HEK293 (cell line): Measurements from ENCODE around the gene ITGB4.

ENCODE experiments used
- CTCF ChIA-PET: fragments of 350-600 bp; formaldehyde crosslinking; extraction: SDS; loops from one replicate; lab custom pipeline; 2021; ENCODE audit warnings: antibody characterized with exemption; lab: Yijun Ruan, JAX
- POLR2A ChIA-PET: fragments of 300-600 bp; formaldehyde crosslinking; extraction: SDS; loops from one replicate; lab custom pipeline; 2020; ENCODE audit warnings: antibody characterized with exemption, inconsistent platforms; lab: Yijun Ruan, JAX
- H3K27ac ChIP-seq: fragments of 200-500 bp; sonication (Bioruptor generic); 2 replicates; pipeline ENCODE4 v1.5.1; 2014; ENCODE audit warnings: low read depth, low read length, control low read depth, inconsistent platforms; ENCODE audit errors: extremely low read depth
- H3K36me3 ChIP-seq, 2 experiments: fragments of 200-500 bp in 1 of 2; sonication (Bioruptor generic) in 1 of 2; 1 replicate in 1 of 2; 2 replicates in 1 of 2; pipeline ENCODE4 v1.5.1; 2014 to 2017; ENCODE audit warnings: inconsistent platforms in 2 of 2, low read length in 2 of 2; ENCODE audit not compliant: control insufficient read depth in 2 of 2, insufficient read depth in 1 of 2
- H3K4me1 ChIP-seq: fragments of 200-500 bp; sonication (Bioruptor generic); 2 replicates; pipeline ENCODE4 v1.5.1; 2014; ENCODE audit warnings: mild to moderate bottlenecking, low read length, inconsistent platforms; ENCODE audit not compliant: control insufficient read depth, insufficient read depth
- H3K4me3 ChIP-seq: 2 replicates; pipeline ENCODE4 v1.5.1; 2011; ENCODE audit warnings: low read depth, mild to moderate bottlenecking, control low read depth, low read length, moderate library complexity
- H3K9me3 ChIP-seq: fragments of 200-500 bp; sonication (Bioruptor generic); 2 replicates; pipeline ENCODE4 v1.5.1; 2014; ENCODE audit warnings: low read depth, low read length, inconsistent platforms; ENCODE audit not compliant: control insufficient read depth, insufficient read depth
- KLF1 ChIP-seq: fragments of 450-650 bp; formaldehyde crosslinking; IDR thresholded peaks from 2 replicates; pipeline ENCODE4 v1.5.1; 2016; ENCODE audit warnings: missing biosample characterization, missing genetic modification characterization
- MZF1 ChIP-seq: fragments of 450-650 bp; formaldehyde crosslinking; IDR thresholded peaks from 2 replicates; pipeline ENCODE4 v1.5.1; 2017; ENCODE audit warnings: missing biosample characterization, missing genetic modification characterization, borderline replicate concordance
- OVOL3 ChIP-seq: fragments of 450-650 bp; formaldehyde crosslinking; IDR thresholded peaks from 2 replicates; pipeline ENCODE4 v1.5.1; 2016; ENCODE audit warnings: missing biosample characterization, missing genetic modification characterization
- ZBTB17 ChIP-seq: fragments of 450-650 bp; formaldehyde crosslinking; IDR thresholded peaks from 2 replicates; pipeline ENCODE4 v1.5.1; 2016; ENCODE audit warnings: missing biosample characterization, missing genetic modification characterization
- ZBTB48 ChIP-seq: fragments of 450-650 bp; formaldehyde crosslinking; IDR thresholded peaks from 2 replicates; pipeline ENCODE4 v1.5.1; 2016; ENCODE audit warnings: missing biosample characterization, missing genetic modification characterization
- ZIC2 ChIP-seq: fragments of 450-650 bp; formaldehyde crosslinking; IDR thresholded peaks from 2 replicates; pipeline ENCODE4 v1.5.1; 2016; ENCODE audit warnings: missing biosample characterization, missing genetic modification characterization
- ZNF10 ChIP-seq: fragments of 450-650 bp; formaldehyde crosslinking; IDR thresholded peaks from 2 replicates; pipeline ENCODE4 v1.5.1; 2017; ENCODE audit warnings: missing biosample characterization, missing genetic modification characterization
- ZNF112 ChIP-seq: fragments of 450-650 bp; formaldehyde crosslinking; IDR thresholded peaks from 2 replicates; pipeline ENCODE4 v1.5.0; 2017; ENCODE audit warnings: missing biosample characterization, missing genetic modification characterization
- ZNF121 ChIP-seq: fragments of 450-650 bp; formaldehyde crosslinking; IDR thresholded peaks from 2 replicates; pipeline ENCODE4 v1.5.1; 2016; ENCODE audit warnings: missing biosample characterization, missing genetic modification characterization
- ZNF248 ChIP-seq: fragments of 450-650 bp; formaldehyde crosslinking; IDR thresholded peaks from 2 replicates; pipeline ENCODE4 v1.5.1; 2017; ENCODE audit warnings: missing biosample characterization, missing genetic modification characterization
- ZNF530 ChIP-seq: fragments of 450-650 bp; formaldehyde crosslinking; IDR thresholded peaks from 2 replicates; pipeline ENCODE4 v1.5.1; 2016; ENCODE audit warnings: low read depth, missing biosample characterization, missing genetic modification characterization
- ZNF600 ChIP-seq: fragments of 450-650 bp; formaldehyde crosslinking; IDR thresholded peaks from 2 replicates; pipeline ENCODE4 v1.5.1; 2016; ENCODE audit warnings: missing biosample characterization, missing genetic modification characterization
- ZSCAN30 ChIP-seq: fragments of 450-650 bp; IDR thresholded peaks from 2 replicates; pipeline ENCODE4 v1.5.1; 2018; ENCODE audit warnings: missing biosample characterization, mild to moderate bottlenecking, missing genetic modification characterization, moderate library complexity

The ITGB4 gene

GRCh38 chr17:75773808-75774470, 52.7 kb downstream of the ITGB4 start:
- Histone ChIP-seq H3K9me3 (no peaks in the 10 kb centered on the region), H3K27ac (no peak overlapping the region), H3K4me3 (no peak overlapping the region), H3K36me3 (peaks cover 0 to 49% of the 10 kb centered on the region in 2 experiments; a peak in 2 of 3 replicates), H3K4me1 (peaks cover 11% of the 10 kb centered on the region; the same call in 1 of the 2 replicates)
- ChIA-PET POLR2A (interaction anchor here (0.6 to 8.1 kb wide), 6 partner anchors 9 to 67 kb away, joined by 3 to 234 read pairs (median 6); partner anchors contain the start of genes GALK1 and UNK), CTCF (interaction anchor here (0.6 to 9.4 kb wide), 13 partner anchors 9 to 594 kb away, joined by 3 to 73 read pairs (median 4); partner anchors contain the start of genes GALK1 and TSEN54)
- TF ChIP-seq ZIC2 (0 out of 2 replicates have a peak, but pooled peaks have one; percentile 12), ZNF530 (tag by site-specific recombination) (no peak)

- Histone ChIP-seq H3K9me3 (no peaks in the 10 kb centered on the region), H3K4me3 (no peak overlapping the region), H3K36me3 (peaks cover 0 to 49% of the 10 kb centered on the region in 2 experiments; a peak in 2 of 3 replicates), H3K4me1 (peaks cover 8% of the 10 kb centered on the region; the same call in 1 of the 2 replicates), H3K27ac (no peak overlapping the region)
- ChIA-PET CTCF (interaction anchor here (0.7 to 9.4 kb wide), 6 partner anchors 9 to 121 kb away, joined by 3 to 73 read pairs (median 6); partner anchors contain the start of gene GALK1), POLR2A (interaction anchor here (0.9 to 8.1 kb wide), 4 partner anchors 10 to 81 kb away, joined by 3 to 234 read pairs (median 24); partner anchors contain the start of genes GALK1, UNK and WBP2)
- TF ChIP-seq ZNF10 (tag by site-specific recombination) (0 out of 2 replicates have a peak, but pooled peaks have one; percentile 11), ZNF248 (tag by site-specific recombination) (no peak)
- TF ChIP-seq, all 188 proteins: peak for 1
Measured at GRCh38 chr17:75774471-75774990, 53.3 kb downstream of the ITGB4 start.

- no peak overlapping the region for H3K27ac ChIP-seq
- peaks cover 8% of the 10 kb centered on the region; the same call in 1 of the 2 replicates for H3K4me1 ChIP-seq
- POLR2A ChIA-PET: interaction anchor here (0.9 to 8.1 kb wide), 6 partner anchors 10 to 80 kb away, joined by 3 to 234 read pairs (median 10); partner anchors contain the start of genes GALK1, UNK and WBP2
- TF ChIP-seq KLF1 (tag by site-specific recombination) (0 out of 2 replicates have a peak, but pooled peaks have one; percentile 42), ZNF121 (peak; percentile 50; the same call in 1 of the 2 replicates), OVOL3 (no peak), ZNF600 (tag by site-specific recombination) (peak; percentile 28; the same call in 1 of the 2 replicates), ZBTB48 (tag by site-specific recombination) (peak; percentile 50; the same call in 1 of the 2 replicates), ZNF112 (tag by site-specific recombination) (no peak), MZF1 (peak; percentile 21; the same call in 1 of the 2 replicates), ZBTB17 (tag by site-specific recombination) (peak; percentile 68; the same call in 1 of the 2 replicates)
- H3K36me3 ChIP-seq: peaks cover 0 to 49% of the 10 kb centered on the region in 2 experiments; a peak in 2 of 3 replicates
- H3K9me3 ChIP-seq: no peaks in the 10 kb centered on the region
- H3K4me3 ChIP-seq: no peak overlapping the region
- CTCF ChIA-PET: interaction anchor here (0.6 to 9.4 kb wide), 6 partner anchors 8 to 494 kb away, joined by 3 to 73 read pairs (median 8); partner anchors contain the start of gene GALK1
Measured at GRCh38 chr17:75774991-75775668, 53.9 kb downstream of the ITGB4 start.

GRCh38 chr17:75776386-75777295, 55.4 kb downstream of the ITGB4 start:
- H3K4me3 ChIP-seq: no peak overlapping the region

More at GRCh38 chr17:75776386-75777295, 55.4 kb downstream of the ITGB4 start:
- ChIA-PET POLR2A (interaction anchor here (0.5 to 8.1 kb wide), 13 partner anchors 8 to 124 kb away, joined by 3 to 234 read pairs (median 6); partner anchors contain the start of genes GALK1, UNK and WBP2), CTCF (interaction anchor here (0.7 to 9.4 kb wide), 7 partner anchors 10 to 143 kb away, joined by 3 to 73 read pairs (median 5); partner anchors contain the start of genes GALK1 and SMIM5)
- Histone ChIP-seq H3K36me3 (peaks cover 0 to 49% of the 10 kb centered on the region in 2 experiments; a peak in 2 of 3 replicates), H3K9me3 (no peaks in the 10 kb centered on the region), H3K27ac (no peak overlapping the region), H3K4me1 (peaks cover 10% of the 10 kb centered on the region; the same call in 1 of the 2 replicates)
- peak; percentile 29 for TF ChIP-seq ZNF600 (tag by site-specific recombination)
- TF ChIP-seq ZSCAN30 (tag by site-specific recombination): no peak
